Upper lobe of left lung (tissue), 6 donors: ENCODE measurements around the gene CALML5. TPM values are rescaled to one million over a fixed set of nuclear protein-coding genes. Genes with fewer than 3 reads are reported as not detected.
A peak's percentile ranks its signal among the peaks of the same experiment; 100 is the strongest.

ENCODE experiments used
- ATAC-seq, 2 donors: fragments of 200-7000 bp; cut with Tn5 transposase; one replicate each; pipeline ENCODE4 v1.9.1; 2022; ENCODE audit warnings: mild to moderate bottlenecking in 2 of 2, moderate library complexity in 2 of 2; ENCODE audit not compliant: low FRiP score in 2 of 2
- DNase-seq, 2 donors: peaks; one replicate each; pipeline ENCODE4 v3.0.0-alpha.2; 2019 to 2020
- H3K27ac ChIP-seq, 4 donors: fragments of 200-600 bp; sonication (generic); one replicate each; pipeline ENCODE4 v1.5.1; 2016 to 2019
- H3K27me3 ChIP-seq, 4 donors: fragments of 200-600 bp; sonication (generic); one replicate each; pipeline ENCODE4 v1.5.1; 2017 to 2019
- H3K36me3 ChIP-seq, 4 donors: fragments of 200-600 bp; sonication (generic); one replicate each; pipeline ENCODE4 v1.5.1; 2016 to 2019
- H3K4me1 ChIP-seq, 4 donors: fragments of 200-600 bp; sonication (generic); one replicate each; pipeline ENCODE4 v1.5.1; 2018 to 2019
- H3K4me3 ChIP-seq, 4 donors: fragments of 200-600 bp; sonication (generic); one replicate each; pipeline ENCODE4 v1.5.1; 2017 to 2019; ENCODE audit warnings: mild to moderate bottlenecking in 2 of 4, moderate library complexity in 1 of 4
- H3K9me3 ChIP-seq, 4 donors: fragments of 200-600 bp; sonication (generic); one replicate each; pipeline ENCODE4 v1.5.1; 2018 to 2019
- CTCF ChIP-seq, 6 experiments: fragments of 450-650 bp in 4 of 6; fragments of 200-600 bp in 2 of 6; sonication (generic) in 2 of 6; IDR thresholded peaks; one replicate each; pipeline ENCODE4 v1.5.1; 2016 to 2019; ENCODE audit warnings: antibody characterized with exemption in 6 of 6
- EP300 ChIP-seq, 4 donors: sonication (generic); formaldehyde crosslinking; IDR thresholded peaks; one replicate each; pipeline ENCODE4 v1.5.1; 2017; ENCODE audit warnings: antibody characterized with exemption in 4 of 4, control low read depth in 2 of 4
- POLR2A ChIP-seq, 4 donors: fragments of 450-650 bp; IDR thresholded peaks; one replicate each; pipeline ENCODE4 v1.5.1; 2016 to 2017; ENCODE audit warnings: antibody characterized with exemption in 4 of 4, mild to moderate bottlenecking in 2 of 4
- POLR2AphosphoS5 ChIP-seq, 2 donors: sonication (generic); formaldehyde crosslinking; IDR thresholded peaks; one replicate each; pipeline ENCODE4 v1.5.1; 2017; ENCODE audit warnings: antibody characterized with exemption in 2 of 2
- WGBS, 2 donors: methylation state at CpG; one replicate each; pipeline ENCODE4 v1.1.5; 2017 to 2018; 5-methylcytosine and 5-hydroxymethylcytosine counted together
- total RNA-seq, 6 donors: library from RNA; depleted of rRNA in 4 of 6; stranded (reverse); fragments of >200 nt in 4 of 6; gene quantifications; one replicate each; pipeline versions ENCODE4 v1.1.0 to v1.2.1, GENCODE V29; 2016 to 2021
- donor health status: DM: no; HTN: no; CAD: no; lungs with moderate emphysema.
- donor health status: DM: no; HTN: yes; CAD: no; lungs with severe emphysema.

Gene CALML5
- total RNA-seq, 6 donors from 2014 or later: not detected

DNA sequence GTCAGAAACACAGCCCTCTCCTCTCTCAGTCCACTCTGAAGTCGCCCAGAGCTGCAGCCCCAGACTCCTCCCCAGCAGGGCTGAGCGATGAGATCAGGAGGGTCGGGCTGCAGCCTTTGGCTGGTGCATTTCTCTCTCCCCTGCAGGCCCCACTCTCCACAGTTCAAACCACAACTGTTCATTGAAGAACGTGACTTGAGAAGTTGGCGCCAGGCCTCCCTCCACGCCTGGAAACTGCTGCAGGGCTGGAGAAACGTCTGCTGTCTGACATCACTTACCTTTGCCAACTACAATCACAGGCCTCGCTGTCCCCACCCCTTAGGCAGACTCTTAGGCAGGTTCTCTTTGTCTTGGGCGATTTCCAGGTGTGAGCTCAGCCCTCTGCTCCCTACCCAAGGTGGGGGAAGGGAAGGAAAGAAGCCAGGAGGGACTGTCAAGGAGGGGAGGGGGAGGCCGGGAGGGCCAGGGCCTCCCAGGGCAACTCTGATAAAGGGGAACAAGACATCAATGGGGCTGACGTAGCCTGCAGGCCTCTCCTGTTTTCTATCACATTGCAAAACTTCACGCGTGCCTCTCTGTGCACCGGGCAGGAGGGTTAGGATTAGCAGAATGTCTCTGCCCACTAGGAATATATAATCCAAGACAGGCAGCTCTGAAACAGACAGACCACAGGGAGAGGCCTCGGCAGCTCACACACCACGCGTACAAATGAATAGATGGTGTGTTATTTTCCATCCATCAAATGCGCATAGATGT lies 32.7 kb downstream of the CALML5 start:
- peak overlapping the region; percentile 67 to 75 (median 72) for H3K27ac ChIP-seq

DNA sequence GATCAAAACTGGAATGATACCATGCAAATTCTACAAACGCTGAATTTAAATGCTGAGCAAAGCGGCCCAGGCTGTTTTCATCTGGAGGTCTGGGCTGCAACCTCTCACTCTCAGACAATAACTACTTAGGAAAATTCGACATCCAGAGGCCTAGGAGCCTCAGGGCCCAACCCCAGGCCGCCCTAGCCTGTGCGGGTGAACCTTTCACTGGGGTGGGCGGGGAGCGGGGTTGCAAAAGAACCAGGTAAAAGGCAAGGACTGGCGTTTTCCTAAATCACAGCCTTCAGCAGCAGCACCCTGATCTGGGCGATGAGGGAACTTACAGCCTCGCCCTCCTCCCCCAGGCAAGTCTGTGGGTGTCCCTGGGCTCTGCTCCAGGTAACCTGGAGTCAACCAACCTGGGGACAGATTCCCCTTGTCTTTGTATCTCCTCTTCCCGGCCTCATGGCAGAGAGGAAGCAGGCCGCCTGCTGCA lies 33.4 kb downstream of the CALML5 start:
- TF ChIP-seq CTCF (IDR thresholded peaks at IDR 0.05) (no peak), POLR2A (IDR thresholded peaks at IDR 0.05) (no peak), EP300 (IDR thresholded peaks at IDR 0.05) (no peak), POLR2AphosphoS5 (IDR thresholded peaks at IDR 0.05) (no peak)
- no peak for DNase-seq
- WGBS, 2 donors: 68 to 69% methylated on average over 4 to 12 of the region's 12 CpGs
- ATAC-seq: peak in 1 of 2 donors; percentile 1
- peak overlapping the region; percentile 67 to 75 (median 72) for H3K27ac ChIP-seq
- no peaks in the 10 kb centered on the region for H3K9me3 ChIP-seq
- H3K4me1 ChIP-seq: peaks cover 0 to 19% (median 8%) of the 10 kb centered on the region in 4 donors
- H3K27me3 ChIP-seq: no peaks in the 10 kb centered on the region
- no peaks in the 10 kb centered on the region for H3K36me3 ChIP-seq
- H3K4me3 ChIP-seq: no peak overlapping the region

More for the DNA sequence above, 32.7 kb downstream of the CALML5 start:
- peak in 1 of 2 donors; percentile 83 for DNase-seq
- TF ChIP-seq CTCF (IDR thresholded peaks at IDR 0.05): no peak
- TF ChIP-seq EP300 (IDR thresholded peaks at IDR 0.05): no peak
- peak in 1 of 2 donors; percentile 15 for TF ChIP-seq POLR2AphosphoS5 (IDR thresholded peaks at IDR 0.05)
- TF ChIP-seq POLR2A (IDR thresholded peaks at IDR 0.05): peak in 1 of 4 donors; percentile 49
- Histone ChIP-seq H3K36me3 (no peaks in the 10 kb centered on the region), H3K4me3 (no peak overlapping the region), H3K27me3 (no peaks in the 10 kb centered on the region), H3K9me3 (no peaks in the 10 kb centered on the region), H3K4me1 (peaks cover 0 to 19% (median 8%) of the 10 kb centered on the region in 4 donors)
- ATAC-seq: peak; percentile 83 to 87
- 55 to 61% methylated on average over 13 to 18 of the region's 18 CpGs for WGBS, 2 donors

DNA sequence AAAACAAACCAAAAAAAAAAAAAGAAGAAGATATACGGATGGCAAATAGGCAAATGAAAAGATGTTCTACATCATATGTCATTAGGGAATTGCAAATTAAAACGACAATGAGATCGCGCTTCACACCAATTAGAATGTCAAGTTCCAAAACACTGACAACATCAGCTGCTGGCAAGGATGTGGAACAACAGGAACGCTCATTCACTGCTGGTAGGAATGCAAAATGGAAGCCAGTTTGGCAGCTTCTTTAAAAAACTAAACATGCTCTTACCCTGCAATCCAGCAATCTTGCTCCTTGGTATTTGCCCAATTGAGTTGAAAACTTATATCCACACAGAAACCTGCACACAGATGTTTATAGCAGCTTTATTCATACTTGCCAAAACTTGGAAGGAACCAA lies 34.8 kb downstream of the CALML5 start:
- Histone ChIP-seq H3K4me3 (no peak overlapping the region), H3K9me3 (no peaks in the 10 kb centered on the region)

DNA sequence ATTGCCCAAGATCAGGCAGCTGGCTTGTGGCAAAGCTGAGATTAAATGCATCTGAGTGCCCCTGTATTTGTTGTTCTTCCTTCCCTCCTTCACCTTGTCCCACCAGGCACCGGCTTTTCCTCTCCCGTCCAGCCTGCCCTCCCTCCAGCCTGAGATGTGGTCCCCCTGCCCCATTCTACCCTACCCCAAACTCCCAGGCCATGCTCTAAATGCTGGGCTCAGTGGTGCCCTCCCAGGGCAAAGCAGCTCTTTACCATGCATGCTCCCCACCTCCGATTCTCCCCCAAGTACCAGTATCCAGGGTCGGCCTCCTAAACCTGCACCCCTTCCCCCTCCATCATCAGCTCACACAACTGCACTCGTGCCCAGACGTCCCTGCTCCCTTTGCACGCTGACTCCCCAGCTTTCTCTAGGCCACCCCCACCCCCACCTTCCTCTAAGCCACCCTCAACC lies 36.5 kb downstream of the CALML5 start:
- Histone ChIP-seq H3K27me3 (no peaks in the 10 kb centered on the region), H3K36me3 (peaks cover 2 to 8% (median 5%) of the 10 kb centered on the region in 4 donors), H3K27ac (no peak overlapping the region), H3K9me3 (no peaks in the 10 kb centered on the region), H3K4me1 (peaks cover 0 to 19% (median 8%) of the 10 kb centered on the region in 4 donors), H3K4me3 (no peak overlapping the region)
- WGBS, 2 donors: 94 to 97% methylated on average over 6 of the region's 7 CpGs
- DNase-seq (no peak), ATAC-seq (no peak)
- TF ChIP-seq EP300 (IDR thresholded peaks at IDR 0.05): no peak
- TF ChIP-seq POLR2A (IDR thresholded peaks at IDR 0.05): no peak
- TF ChIP-seq CTCF (IDR thresholded peaks at IDR 0.05): no peak
- no peak for TF ChIP-seq POLR2AphosphoS5 (IDR thresholded peaks at IDR 0.05)

More for the DNA sequence above, 34.8 kb downstream of the CALML5 start:
- no peak for ATAC-seq
- H3K36me3 ChIP-seq: no peaks in the 10 kb centered on the region
- no peak for DNase-seq
- H3K27me3 ChIP-seq: no peaks in the 10 kb centered on the region
- no peak overlapping the region for H3K27ac ChIP-seq
- TF ChIP-seq POLR2A (IDR thresholded peaks at IDR 0.05): no peak
- no peak for TF ChIP-seq CTCF (IDR thresholded peaks at IDR 0.05)
- TF ChIP-seq EP300 (IDR thresholded peaks at IDR 0.05): no peak
- TF ChIP-seq POLR2AphosphoS5 (IDR thresholded peaks at IDR 0.05): no peak
- H3K4me1 ChIP-seq: peaks cover 0 to 19% (median 8%) of the 10 kb centered on the region in 4 donors
- WGBS, 2 donors: 49 to 56% methylated on average over 5 of the region's 5 CpGs
